ENCODE results near the gene KRT2. TPM values are rescaled to one million over a fixed set of nuclear protein-coding genes. Genes with fewer than 3 reads are reported as not detected.

Gene KRT2
- total and polyA plus RNA-seq, 2 experiments from 2014 or later: not detected

DNA sequence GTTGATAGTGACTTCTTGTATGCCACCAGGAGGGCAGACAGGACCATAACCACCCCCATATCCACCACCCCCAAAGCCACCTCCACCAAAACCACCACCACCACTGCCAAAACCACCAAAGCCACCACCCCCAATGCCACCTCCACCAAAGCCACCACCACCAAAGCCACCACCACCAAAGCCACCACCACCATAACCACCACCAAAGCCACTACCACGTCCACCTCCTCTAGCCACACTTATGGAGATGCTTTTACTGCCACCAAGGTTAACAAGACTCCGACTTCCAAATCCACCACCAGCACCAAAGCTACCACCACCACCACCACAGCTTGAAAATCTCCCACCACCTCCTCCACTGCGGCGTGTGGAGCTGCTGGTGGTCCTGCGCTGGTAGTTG, 27.9 kb upstream of the KRT2 start:
- DNase-seq (ENCODE audit: low spot score): no peak
- Histone ChIP-seq H3K27ac (no peak overlapping the region), H3K27me3 (peaks cover 30% of the 10 kb centered on the region), H3K9me2 (replicated peaks; ENCODE audit: insufficient read depth) (no peaks in the 10 kb centered on the region), H3K4me3 (no peak overlapping the region), H2AFZ (no peak overlapping the region), H3K4me1 (ENCODE audit: insufficient read depth) (no peaks in the 10 kb centered on the region), H3K9me3 (ENCODE audit: low read depth) (no peaks in the 10 kb centered on the region), H4K20me1 (ENCODE audit: insufficient read depth, poor library complexity, severe bottlenecking) (no peaks in the 10 kb centered on the region), H3K4me2 (no peak overlapping the region), H3K36me3 (replicated peaks; ENCODE audit: insufficient read depth, low read depth) (no peaks in the 10 kb centered on the region), H3K79me2 (no peaks in the 10 kb centered on the region)
- 94% methylated on average over 5 of the region's 5 CpGs for WGBS (ENCODE audit: low lambda C conversion rate, missing lambda C conversion rate)
- TF ChIP-seq EZH2 (IDR thresholded peaks at IDR 0.05; ENCODE audit: borderline replicate concordance): no peak
- TF ChIP-seq, protein P1, sequence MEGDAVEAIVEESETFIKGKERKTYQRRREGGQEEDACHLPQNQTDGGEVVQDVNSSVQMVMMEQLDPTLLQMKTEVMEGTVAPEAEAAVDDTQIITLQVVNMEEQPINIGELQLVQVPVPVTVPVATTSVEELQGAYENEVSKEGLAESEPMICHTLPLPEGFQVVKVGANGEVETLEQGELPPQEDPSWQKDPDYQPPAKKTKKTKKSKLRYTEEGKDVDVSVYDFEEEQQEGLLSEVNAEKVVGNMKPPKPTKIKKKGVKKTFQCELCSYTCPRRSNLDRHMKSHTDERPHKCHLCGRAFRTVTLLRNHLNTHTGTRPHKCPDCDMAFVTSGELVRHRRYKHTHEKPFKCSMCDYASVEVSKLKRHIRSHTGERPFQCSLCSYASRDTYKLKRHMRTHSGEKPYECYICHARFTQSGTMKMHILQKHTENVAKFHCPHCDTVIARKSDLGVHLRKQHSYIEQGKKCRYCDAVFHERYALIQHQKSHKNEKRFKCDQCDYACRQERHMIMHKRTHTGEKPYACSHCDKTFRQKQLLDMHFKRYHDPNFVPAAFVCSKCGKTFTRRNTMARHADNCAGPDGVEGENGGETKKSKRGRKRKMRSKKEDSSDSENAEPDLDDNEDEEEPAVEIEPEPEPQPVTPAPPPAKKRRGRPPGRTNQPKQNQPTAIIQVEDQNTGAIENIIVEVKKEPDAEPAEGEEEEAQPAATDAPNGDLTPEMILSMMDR (IDR thresholded peaks at IDR 0.05; ENCODE audit: poor library complexity): no peak
- no peak for TF ChIP-seq EZH2phosphoT487 (IDR thresholded peaks at IDR 0.05; ENCODE audit: low read depth, severe bottlenecking, unreplicated experiment)

DNA sequence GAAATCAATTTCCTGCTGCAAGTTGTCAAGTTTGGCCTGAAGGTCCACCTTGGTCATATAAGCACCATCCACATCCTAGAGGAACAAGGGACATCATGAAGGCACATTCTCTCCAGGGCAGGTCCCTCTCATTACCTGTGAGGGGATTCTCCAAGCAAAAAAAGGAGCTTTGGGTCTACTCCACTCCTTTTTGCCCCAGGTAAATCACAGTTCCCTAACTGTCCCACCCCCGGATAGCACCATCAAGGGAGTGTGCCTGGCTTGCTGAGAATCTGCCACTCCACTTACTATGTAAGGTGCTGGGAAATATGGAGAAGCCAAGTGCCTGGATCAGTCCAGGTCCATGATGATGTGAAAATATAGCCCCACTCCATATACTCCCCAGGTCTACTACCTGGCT, 25.7 kb upstream of the KRT2 start:
- DNase-seq (ENCODE audit: low spot score): no peak
- H4K20me1 ChIP-seq (ENCODE audit: insufficient read depth, poor library complexity, severe bottlenecking): no peaks in the 10 kb centered on the region
- H3K36me3 ChIP-seq (replicated peaks; ENCODE audit: insufficient read depth, low read depth): no peaks in the 10 kb centered on the region
- H3K27me3 ChIP-seq: peaks cover 32% of the 10 kb centered on the region
- H3K9me2 ChIP-seq (replicated peaks; ENCODE audit: insufficient read depth): no peaks in the 10 kb centered on the region
- no peaks in the 10 kb centered on the region for H3K9me3 ChIP-seq (ENCODE audit: low read depth)
- no peaks in the 10 kb centered on the region for H3K4me1 ChIP-seq (ENCODE audit: insufficient read depth)
- H3K4me3 ChIP-seq: no peak overlapping the region
- H3K27ac ChIP-seq: no peak overlapping the region
- H3K4me2 ChIP-seq: no peak overlapping the region
- H2AFZ ChIP-seq: no peak overlapping the region
- H3K79me2 ChIP-seq: no peaks in the 10 kb centered on the region
- no peak for TF ChIP-seq EZH2 (IDR thresholded peaks at IDR 0.05; ENCODE audit: borderline replicate concordance)
- no peak for TF ChIP-seq EZH2phosphoT487 (IDR thresholded peaks at IDR 0.05; ENCODE audit: low read depth, severe bottlenecking, unreplicated experiment)
- TF ChIP-seq, protein P1 (IDR thresholded peaks at IDR 0.05; ENCODE audit: poor library complexity): no peak
- 71% methylated on average over 1 of the region's 1 CpG for WGBS (ENCODE audit: low lambda C conversion rate, missing lambda C conversion rate)

DNA sequence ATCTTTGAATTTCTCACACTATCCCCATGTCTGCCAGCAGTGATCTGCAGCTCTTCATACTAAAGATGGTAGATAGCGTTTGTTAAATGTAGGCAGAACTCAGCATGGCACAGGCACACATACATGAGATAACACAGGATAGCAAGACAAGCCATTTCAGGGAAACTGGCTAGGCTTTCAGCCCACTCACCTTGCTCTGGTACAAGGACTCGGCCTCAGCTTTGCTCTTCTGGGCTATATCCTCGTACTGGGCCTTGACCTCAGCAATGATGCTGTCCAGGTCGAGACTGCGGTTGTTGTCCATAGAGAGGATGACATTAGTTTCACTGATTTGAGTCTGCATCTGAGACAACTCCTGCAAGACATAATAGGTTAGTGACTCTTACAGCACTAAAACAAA, 25.1 kb upstream of the KRT2 start:
- no peak for DNase-seq (ENCODE audit: low spot score)
- H3K4me1 ChIP-seq (ENCODE audit: insufficient read depth): no peaks in the 10 kb centered on the region
- no peaks in the 10 kb centered on the region for H3K36me3 ChIP-seq (replicated peaks; ENCODE audit: insufficient read depth, low read depth)
- peaks cover 30% of the 10 kb centered on the region for H3K27me3 ChIP-seq
- H2AFZ ChIP-seq: no peak overlapping the region
- TF ChIP-seq EZH2phosphoT487 (IDR thresholded peaks at IDR 0.05; ENCODE audit: low read depth, severe bottlenecking, unreplicated experiment) (no peak), EZH2 (IDR thresholded peaks at IDR 0.05; ENCODE audit: borderline replicate concordance) (no peak)
- TF ChIP-seq, protein P1 (IDR thresholded peaks at IDR 0.05; ENCODE audit: poor library complexity): no peak
- H3K79me2 ChIP-seq: no peaks in the 10 kb centered on the region
- no peak overlapping the region for H3K4me3 ChIP-seq
- no peak overlapping the region for H3K4me2 ChIP-seq
- no peaks in the 10 kb centered on the region for H3K9me3 ChIP-seq (ENCODE audit: low read depth)
- WGBS (ENCODE audit: low lambda C conversion rate, missing lambda C conversion rate): 85% methylated on average over 5 of the region's 5 CpGs
- no peak overlapping the region for H3K27ac ChIP-seq
- no peaks in the 10 kb centered on the region for H3K9me2 ChIP-seq (replicated peaks; ENCODE audit: insufficient read depth)
- H4K20me1 ChIP-seq (ENCODE audit: insufficient read depth, poor library complexity, severe bottlenecking): no peaks in the 10 kb centered on the region

DNA sequence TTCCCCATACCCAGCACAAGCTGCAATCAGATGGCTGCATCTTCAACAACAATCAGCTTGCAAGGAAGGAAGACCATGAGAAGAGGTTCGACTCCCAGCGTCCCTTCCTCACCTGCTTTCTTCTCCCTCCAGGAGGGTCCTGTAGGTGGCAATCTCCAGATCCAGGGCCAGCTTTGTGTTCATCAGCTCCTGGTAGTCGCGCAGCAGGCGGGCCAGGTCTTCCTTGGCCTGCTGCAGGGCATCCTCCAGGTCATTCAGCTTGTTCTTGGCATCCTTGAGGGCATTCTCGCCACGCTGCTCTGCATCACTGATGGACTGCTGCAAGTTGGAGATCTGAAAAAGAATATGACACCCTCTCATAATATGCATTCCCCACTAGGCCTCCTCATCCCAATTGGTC, 24.2 kb upstream of the KRT2 start:
- H3K4me2 ChIP-seq: no peak overlapping the region
- H3K36me3 ChIP-seq (replicated peaks; ENCODE audit: insufficient read depth, low read depth): no peaks in the 10 kb centered on the region
- TF ChIP-seq, protein P1 (IDR thresholded peaks at IDR 0.05; ENCODE audit: poor library complexity): no peak
- TF ChIP-seq EZH2phosphoT487 (IDR thresholded peaks at IDR 0.05; ENCODE audit: low read depth, severe bottlenecking, unreplicated experiment) (no peak), EZH2 (IDR thresholded peaks at IDR 0.05; ENCODE audit: borderline replicate concordance) (no peak)
- DNase-seq (ENCODE audit: low spot score): no peak
- no peak overlapping the region for H3K4me3 ChIP-seq
- no peaks in the 10 kb centered on the region for H3K9me3 ChIP-seq (ENCODE audit: low read depth)
- no peaks in the 10 kb centered on the region for H3K4me1 ChIP-seq (ENCODE audit: insufficient read depth)
- 85% methylated on average over 7 of the region's 7 CpGs for WGBS (ENCODE audit: low lambda C conversion rate, missing lambda C conversion rate)
- no peak overlapping the region for H3K27ac ChIP-seq
- H3K9me2 ChIP-seq (replicated peaks; ENCODE audit: insufficient read depth): no peaks in the 10 kb centered on the region
- H3K79me2 ChIP-seq: no peaks in the 10 kb centered on the region
- no peak overlapping the region for H2AFZ ChIP-seq
- no peaks in the 10 kb centered on the region for H4K20me1 ChIP-seq (ENCODE audit: insufficient read depth, poor library complexity, severe bottlenecking)
- peaks cover 22% of the 10 kb centered on the region for H3K27me3 ChIP-seq

Measured in hepatocyte (in vitro differentiated cells).